OCI-LY3 (cell line): ENCODE results near the gene APOBEC3F.

Experiments
- CTCF ChIP-seq: fragments of 200-600, 300-600 bp; sonication (generic); IDR thresholded peaks from 2 replicates; pipeline ENCODE4 v1.5.1; 2014; ENCODE audit warnings: antibody characterized with exemption, low read length, low read depth
- EZH2phosphoT487 ChIP-seq: fragments of 200-600 bp; shearing (Covaris generic); IDR thresholded peaks from 2 replicates; pipeline ENCODE4 v1.6.1; 2018; ENCODE audit warnings: antibody characterized with exemption, mixed run types, low read depth

- TF ChIP-seq CTCF = no peak
- TF ChIP-seq EZH2phosphoT487 = no peak
Observed at GRCh38 chr22:39089928-39090327, 49.3 kb downstream of the APOBEC3F start.
